Endodermal cell (in vitro differentiated cells): ENCODE data around the gene PLEKHG2. TPM values are rescaled to one million over a fixed set of nuclear protein-coding genes. Genes with fewer than 3 reads are reported as not detected.

Source experiments
- DNase-seq: peaks from one replicate; pipeline ENCODE4 v3.0.0-alpha.2; 2017
- H3K27ac ChIP-seq: 2 replicates; pipeline ENCODE4 v1.5.1; 2013; ENCODE audit warnings: mild to moderate bottlenecking, low read depth, low read length, moderate library complexity
- H3K27me3 ChIP-seq: 2 replicates; pipeline ENCODE4 v1.6.1; 2013; ENCODE audit warnings: mild to moderate bottlenecking, low read length, moderate library complexity; ENCODE audit not compliant: insufficient read depth, control insufficient read depth, poor library complexity, severe bottlenecking
- H3K36me3 ChIP-seq: 2 replicates; pipeline ENCODE4 v1.7.0; 2013; ENCODE audit warnings: mild to moderate bottlenecking, low read length, moderate library complexity; ENCODE audit not compliant: control insufficient read depth, insufficient read depth
- H3K4me1 ChIP-seq: one replicate; pipeline ENCODE4 v1.7.0; 2013; ENCODE audit warnings: low read length; ENCODE audit not compliant: control insufficient read depth, insufficient read depth
- H3K4me3 ChIP-seq: 2 replicates; pipeline ENCODE4 v1.5.1; 2013; ENCODE audit warnings: mild to moderate bottlenecking, low read length, moderate library complexity
- H3K9ac ChIP-seq: 2 replicates; pipeline ENCODE4 v1.6.1; 2013; ENCODE audit warnings: mild to moderate bottlenecking, low read length, moderate library complexity; ENCODE audit not compliant: poor library complexity, severe bottlenecking; ENCODE audit errors: extremely low read depth
- H3K9me3 ChIP-seq: 2 replicates; pipeline ENCODE4 v1.6.1; 2013; ENCODE audit warnings: mild to moderate bottlenecking, low read length, moderate library complexity; ENCODE audit not compliant: control insufficient read depth
- H3K27ac Mint-ChIP-seq: 2 replicates; pipeline ENCODE4 v1.8.0; 2020; ENCODE audit warnings: mixed read lengths
- H3K27me3 Mint-ChIP-seq: 2 replicates; pipeline ENCODE4 v1.8.0; 2021; ENCODE audit warnings: mild to moderate bottlenecking, mixed read lengths; ENCODE audit not compliant: insufficient read depth
- H3K36me3 Mint-ChIP-seq: 2 replicates; pipeline ENCODE4 v1.8.0; 2020; ENCODE audit warnings: low read depth, mixed read lengths
- H3K4me1 Mint-ChIP-seq: 2 replicates; pipeline ENCODE4 v1.8.0; 2020; ENCODE audit warnings: mixed read lengths
- H3K4me3 Mint-ChIP-seq: 2 replicates; pipeline ENCODE4 v1.8.0; 2020; ENCODE audit warnings: mild to moderate bottlenecking, moderate library complexity, mixed read lengths
- H3K9me3 Mint-ChIP-seq: 2 replicates; pipeline ENCODE4 v1.8.0; 2020; ENCODE audit warnings: mild to moderate bottlenecking, mixed read lengths
- CTCF ChIP-seq: fragments of 200-600 bp; sonication (generic); conservative IDR thresholded peaks from 2 replicates; pipeline ENCODE4 v1.5.0; 2021; ENCODE audit warnings: antibody characterized with exemption, mild to moderate bottlenecking
- WGBS, 2 experiments: methylation state at CpG; one replicate each; pipeline versions ENCODE4 v1.1.5 to v1.1.7; 2013; ENCODE audit warnings: missing lambda C conversion rate in 2 of 2, mixed read lengths in 1 of 2; ENCODE audit not compliant: insufficient coverage in 1 of 2, insufficient read length in 1 of 2; 5-methylcytosine and 5-hydroxymethylcytosine counted together
- total RNA-seq, 2 donors: library from RNA; stranded (reverse); fragmentation: NEBNext Ultra II Directional in 1 of 2; extraction: Animal tissue kit (Norgen Biotek cat#: 25700) in 1 of 2; gene quantifications; 2 replicates in 1 of 2; 3 replicates in 1 of 2; pipeline ENCODE4 v1.2.1, GENCODE V29; 2021

Gene PLEKHG2
- total RNA-seq, 2 donors from 2014 or later, result 127 to 160 TPM

DNA sequence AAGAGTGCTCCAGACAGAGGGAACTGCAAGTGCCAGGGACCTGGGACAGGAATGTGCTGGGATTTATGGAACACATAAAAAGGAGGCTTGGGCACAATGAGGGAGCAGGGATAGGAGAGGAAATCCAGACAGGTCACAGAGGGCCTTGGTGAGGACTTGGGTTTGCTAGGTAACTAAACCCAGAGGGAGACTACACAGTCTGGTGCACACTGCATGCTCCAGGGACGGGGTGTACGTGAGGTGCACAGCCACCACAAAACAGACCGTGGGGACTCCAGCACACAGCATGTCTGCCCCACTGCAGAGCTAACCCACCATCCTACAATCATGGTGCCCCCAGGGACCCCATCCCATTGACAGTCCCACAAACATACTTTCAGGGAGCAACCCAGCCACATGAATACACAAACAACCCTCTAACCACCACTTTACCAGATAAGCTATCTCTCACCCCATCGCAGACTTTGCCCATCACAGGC, 11.4 kb upstream of the PLEKHG2 start:
- no peak for DNase-seq
- no peak overlapping the region for H3K9ac ChIP-seq
- Mint-ChIP-seq H3K27ac (peak overlapping the region; percentile 100), H3K4me1 (peaks cover 44% of the 10 kb centered on the region), H3K27me3 (no peaks in the 10 kb centered on the region), H3K4me3 (peak overlapping the region; percentile 73), H3K36me3 (peaks cover 10% of the 10 kb centered on the region), H3K9me3 (no peaks in the 10 kb centered on the region)
- 80 to 86% methylated on average over 4 of the region's 4 CpGs for WGBS, 2 experiments
- TF ChIP-seq CTCF, result no peak
- peaks cover 3% of the 10 kb centered on the region for H3K36me3 ChIP-seq
- H3K27me3 ChIP-seq, result no peaks in the 10 kb centered on the region
- no peak overlapping the region for H3K27ac ChIP-seq
- H3K4me3 ChIP-seq, result peak overlapping the region; percentile 15
- no peaks in the 10 kb centered on the region for H3K9me3 ChIP-seq
- peaks cover 21% of the 10 kb centered on the region for H3K4me1 ChIP-seq

GRCh38 chr19:39401549-39402345, 10.7 kb upstream of the PLEKHG2 start:
- Mint-ChIP-seq H3K9me3 (no peaks in the 10 kb centered on the region), H3K27me3 (no peaks in the 10 kb centered on the region), H3K4me1 (peaks cover 46% of the 10 kb centered on the region), H3K27ac (peak overlapping the region; percentile 100), H3K36me3 (peaks cover 10% of the 10 kb centered on the region), H3K4me3 (peak overlapping the region; percentile 73)
- H3K36me3 ChIP-seq, result peaks cover 3% of the 10 kb centered on the region
- no peaks in the 10 kb centered on the region for H3K27me3 ChIP-seq
- H3K4me1 ChIP-seq, result peaks cover 21% of the 10 kb centered on the region
- TF ChIP-seq CTCF, result no peak
- DNase-seq, result peak; percentile 73
- WGBS, 2 experiments, result 79 to 90% methylated on average over 10 to 25 of the region's 25 CpGs
- H3K4me3 ChIP-seq, result peak overlapping the region; percentile 76
- H3K9ac ChIP-seq, result peak overlapping the region; percentile 80
- no peaks in the 10 kb centered on the region for H3K9me3 ChIP-seq
- H3K27ac ChIP-seq, result peak overlapping the region; percentile 96

GRCh38 chr19:39402346-39403300, 9.8 kb upstream of the PLEKHG2 start:
- Mint-ChIP-seq H3K27ac (peak overlapping the region; percentile 100), H3K27me3 (no peaks in the 10 kb centered on the region), H3K9me3 (no peaks in the 10 kb centered on the region), H3K4me3 (peak overlapping the region; percentile 73), H3K4me1 (peaks cover 46% of the 10 kb centered on the region), H3K36me3 (peaks cover 10% of the 10 kb centered on the region)
- 9 to 20% methylated on average over 24 to 59 of the region's 59 CpGs for WGBS, 2 experiments
- H3K27me3 ChIP-seq, result no peaks in the 10 kb centered on the region
- peak overlapping the region; percentile 76 for H3K4me3 ChIP-seq
- H3K27ac ChIP-seq, result peak overlapping the region; percentile 96
- H3K9me3 ChIP-seq, result no peaks in the 10 kb centered on the region
- H3K4me1 ChIP-seq, result peaks cover 21% of the 10 kb centered on the region
- peak; percentile 97 for DNase-seq
- H3K36me3 ChIP-seq, result peaks cover 3% of the 10 kb centered on the region
- peak overlapping the region; percentile 80 for H3K9ac ChIP-seq
- TF ChIP-seq CTCF, result no peak
